Measurements from ENCODE around the gene RNF149. TPM values are rescaled to one million over a fixed set of nuclear protein-coding genes. Genes with fewer than 3 reads are reported as not detected.

RNF149 gene
- total and polyA plus RNA-seq, 2 experiments from 2014 or later = 38.8 to 47.6 TPM

GRCh38 chr2:101340141-101340551 lies 31.6 kb upstream of the RNF149 start:
- H4K20me1 ChIP-seq (replicated peaks; ENCODE audit: insufficient read depth) = no peaks in the 10 kb centered on the region
- H3K79me2 ChIP-seq (replicated peaks; ENCODE audit: insufficient read depth) = no peaks in the 10 kb centered on the region
- no peaks in the 10 kb centered on the region for H3K36me3 ChIP-seq (ENCODE audit: insufficient read depth)
- H3K4me2 ChIP-seq = peak overlapping the region; percentile 48
- TF ChIP-seq STAT1 (IDR thresholded peaks at IDR 0.05; ENCODE audit: unreplicated experiment) = no peak
- H3K4me3 ChIP-seq = peak overlapping the region; percentile 10; the same call in 1 of the 2 replicates
- Mint-ChIP-seq H3K4me3 (no peak overlapping the region; the same call in 2 of the 3 replicates), H3K4me1 (peaks cover 40% of the 10 kb centered on the region), H3K27ac (0 out of 2 replicates have a peak overlapping the region, but pooled peaks have one; percentile 26), H3K27me3 (ENCODE audit: insufficient read depth, low read depth, poor library complexity) (peaks cover 13% of the 10 kb centered on the region), H3K36me3 (ENCODE audit: low read depth) (peaks cover 6% of the 10 kb centered on the region; the same call in 1 of the 3 replicates), H3K9me3 (peaks cover 14% of the 10 kb centered on the region)
- H3K4me1 ChIP-seq (ENCODE audit: insufficient read depth) = peaks cover 24% of the 10 kb centered on the region
- no peaks in the 10 kb centered on the region for H3K9me2 ChIP-seq (ENCODE audit: insufficient read depth)
- peak overlapping the region; percentile 87 for H2AFZ ChIP-seq
- H3K27ac ChIP-seq (ENCODE audit: low read depth) = no peak overlapping the region
- peak; percentile 19; the same call in 2 of the 3 replicates for ATAC-seq
- H3K27me3 ChIP-seq (ENCODE audit: insufficient read depth) = no peaks in the 10 kb centered on the region
- peaks cover 6% of the 10 kb centered on the region; the same call in 1 of the 2 replicates for H3F3A ChIP-seq (replicated peaks; ENCODE audit: low read depth)
- peak; percentile 39 for DNase-seq (ENCODE audit: low spot score)

GRCh38 chr2:101339266-101339880 lies 30.9 kb upstream of the RNF149 start:
- TF ChIP-seq STAT1 (IDR thresholded peaks at IDR 0.05; ENCODE audit: unreplicated experiment) = no peak
- TF ChIP-seq REST (IDR thresholded peaks at IDR 0.05; ENCODE audit: unreplicated experiment) = no peak
- TF ChIP-seq NANOG (IDR thresholded peaks at IDR 0.05; ENCODE audit: borderline replicate concordance) = peak; percentile 51; the same call in 1 of the 2 replicates
- TF ChIP-seq ZNF114 (CRISPR knock-in tag; IDR thresholded peaks at IDR 0.05) = no peak
- Mint-ChIP-seq H3K9me3 (peaks cover 14% of the 10 kb centered on the region), H3K36me3 (ENCODE audit: low read depth) (peaks cover 6% of the 10 kb centered on the region; the same call in 1 of the 3 replicates), H3K4me3 (peak overlapping the region; percentile 61), H3K4me1 (peaks cover 39% of the 10 kb centered on the region), H3K27me3 (ENCODE audit: insufficient read depth, low read depth, poor library complexity) (peaks cover 13% of the 10 kb centered on the region), H3K27ac (peak overlapping the region; percentile 28; the same call in 1 of the 2 replicates)
- no peaks in the 10 kb centered on the region for H4K20me1 ChIP-seq (replicated peaks; ENCODE audit: insufficient read depth)
- H3K9me2 ChIP-seq (ENCODE audit: insufficient read depth) = no peaks in the 10 kb centered on the region
- no peaks in the 10 kb centered on the region for H3K27me3 ChIP-seq (ENCODE audit: insufficient read depth)
- H3F3A ChIP-seq (replicated peaks; ENCODE audit: low read depth) = peaks cover 6% of the 10 kb centered on the region; the same call in 1 of the 2 replicates
- H3K36me3 ChIP-seq (ENCODE audit: insufficient read depth) = no peaks in the 10 kb centered on the region
- H3K4me1 ChIP-seq (ENCODE audit: insufficient read depth) = peaks cover 24% of the 10 kb centered on the region
- no peak overlapping the region for H3K27ac ChIP-seq (ENCODE audit: low read depth)
- no peak overlapping the region for H2AFZ ChIP-seq
- no peaks in the 10 kb centered on the region for H3K79me2 ChIP-seq (replicated peaks; ENCODE audit: insufficient read depth)
- ATAC-seq = peak; percentile 23
- peak overlapping the region; percentile 35 for H3K4me3 ChIP-seq
- peak; percentile 43 for DNase-seq (ENCODE audit: low spot score)
- peak overlapping the region; percentile 48 for H3K4me2 ChIP-seq

- no peak overlapping the region for H2AFZ ChIP-seq
- Mint-ChIP-seq H3K27ac (no peak overlapping the region), H3K36me3 (ENCODE audit: low read depth) (peaks cover 6% of the 10 kb centered on the region; the same call in 1 of the 3 replicates), H3K27me3 (ENCODE audit: insufficient read depth, low read depth, poor library complexity) (peaks cover 14% of the 10 kb centered on the region), H3K9me3 (peaks cover 10% of the 10 kb centered on the region), H3K4me1 (peaks cover 33% of the 10 kb centered on the region), H3K4me3 (no peak overlapping the region)
- no peak overlapping the region for H3K27ac ChIP-seq (ENCODE audit: low read depth)
- no peak for ATAC-seq
- H3K4me2 ChIP-seq = no peak overlapping the region
- no peaks in the 10 kb centered on the region for H3K27me3 ChIP-seq (ENCODE audit: insufficient read depth)
- peaks cover 6% of the 10 kb centered on the region; the same call in 1 of the 2 replicates for H3F3A ChIP-seq (replicated peaks; ENCODE audit: low read depth)
- H3K9me2 ChIP-seq (ENCODE audit: insufficient read depth) = no peaks in the 10 kb centered on the region
- H3K79me2 ChIP-seq (replicated peaks; ENCODE audit: insufficient read depth) = no peaks in the 10 kb centered on the region
- no peaks in the 10 kb centered on the region for H3K36me3 ChIP-seq (ENCODE audit: insufficient read depth)
- H4K20me1 ChIP-seq (replicated peaks; ENCODE audit: insufficient read depth) = no peaks in the 10 kb centered on the region
- TF ChIP-seq NANOG (IDR thresholded peaks at IDR 0.05; ENCODE audit: borderline replicate concordance) (no peak), EZH2 (IDR thresholded peaks at IDR 0.05; ENCODE audit: low read depth, unreplicated experiment) (no peak), JUNB (IDR thresholded peaks at IDR 0.05; ENCODE audit: unreplicated experiment) (no peak), ETS1 (IDR thresholded peaks at IDR 0.05) (no peak), REST (IDR thresholded peaks at IDR 0.05; ENCODE audit: unreplicated experiment) (no peak), ZNF114 (CRISPR knock-in tag; IDR thresholded peaks at IDR 0.05) (no peak)
- no peak overlapping the region for H3K4me3 ChIP-seq
- DNase-seq (ENCODE audit: low spot score) = no peak
- peaks cover 24% of the 10 kb centered on the region for H3K4me1 ChIP-seq (ENCODE audit: insufficient read depth)
These were observed 29.4 kb upstream of the RNF149 start for GRCh38 chr2:101337877-101338276.
